Astrocyte (in vitro differentiated cells and primary cell): Measurements from ENCODE around the gene SPDYE16. TPM values are rescaled to one million over a fixed set of nuclear protein-coding genes. Genes with fewer than 3 reads are reported as not detected.
"Not testable (repeated sequence)": the region's sequence is repeated elsewhere in the genome, so short reads cannot be mapped to it uniquely, and the experiment has no call there.

Source experiments
- DNase-seq: peaks from one replicate; pipeline ENCODE4 v3.0.0-alpha.2; 2010; ENCODE audit warnings: low read depth
- FAIRE-seq: peaks from 2 replicates; lab custom pipeline; 2011; peaks lifted over from hg19 to GRCh38; lab: Jason Lieb, UNC
- H2AFZ ChIP-seq: 2 replicates; pipeline ENCODE4 v1.6.0; 2012; ENCODE audit warnings: low read depth, low read length, inconsistent platforms
- H3K27ac ChIP-seq: 2 replicates; pipeline ENCODE4 v1.5.1; 2011; ENCODE audit warnings: low read depth, low read length, inconsistent platforms
- H3K27me3 ChIP-seq: 2 replicates; pipeline ENCODE4 v1.6.0; 2011; ENCODE audit warnings: low read length, inconsistent platforms; ENCODE audit not compliant: insufficient read depth
- H3K36me3 ChIP-seq: 2 replicates; pipeline ENCODE4 v1.5.1; 2011; ENCODE audit warnings: low read length, inconsistent platforms; ENCODE audit not compliant: insufficient read depth
- H3K4me1 ChIP-seq: 2 replicates; pipeline ENCODE4 v1.5.1; 2011; ENCODE audit warnings: low read length, inconsistent platforms; ENCODE audit not compliant: insufficient read depth
- H3K4me2 ChIP-seq: 2 replicates; pipeline ENCODE4 v1.6.0; 2012; ENCODE audit warnings: low read length, inconsistent platforms
- H3K4me3 ChIP-seq: 2 replicates; pipeline ENCODE4 v1.5.1; 2011; ENCODE audit warnings: low read depth, mild to moderate bottlenecking, low read length, inconsistent platforms; ENCODE audit not compliant: insufficient read depth
- H3K79me2 ChIP-seq: 2 replicates; pipeline ENCODE4 v1.6.0; 2012; ENCODE audit warnings: mild to moderate bottlenecking, low read length, inconsistent platforms; ENCODE audit not compliant: insufficient read depth
- H3K9ac ChIP-seq: 2 replicates; pipeline ENCODE4 v1.6.0; 2012; ENCODE audit warnings: mild to moderate bottlenecking, low read length, inconsistent platforms
- H3K9me3 ChIP-seq: 2 replicates; pipeline ENCODE4 v1.5.1; 2012; ENCODE audit warnings: low read depth, mild to moderate bottlenecking, low read length, inconsistent platforms; ENCODE audit not compliant: insufficient read depth
- H4K20me1 ChIP-seq: 2 replicates; pipeline ENCODE4 v1.6.0; 2012; ENCODE audit warnings: low read length, inconsistent platforms; ENCODE audit not compliant: insufficient read depth
- H3K27ac Mint-ChIP-seq: one replicate; pipeline ENCODE4 v1.8.0; 2021; ENCODE audit warnings: mild to moderate bottlenecking, mixed read lengths; ENCODE audit not compliant: unreplicated experiment
- H3K27me3 Mint-ChIP-seq: one replicate; pipeline ENCODE4 v1.8.0; 2021; ENCODE audit warnings: low read depth, mixed read lengths; ENCODE audit not compliant: unreplicated experiment
- H3K36me3 Mint-ChIP-seq: one replicate; pipeline ENCODE4 v1.8.0; 2021; ENCODE audit warnings: low read depth, mixed read lengths; ENCODE audit not compliant: unreplicated experiment
- H3K4me1 Mint-ChIP-seq: one replicate; pipeline ENCODE4 v1.8.0; 2021; ENCODE audit warnings: low read depth, mixed read lengths; ENCODE audit not compliant: unreplicated experiment
- H3K4me3 Mint-ChIP-seq: one replicate; pipeline ENCODE4 v1.8.0; 2021; ENCODE audit warnings: mild to moderate bottlenecking, moderate library complexity, mixed read lengths; ENCODE audit not compliant: unreplicated experiment
- H3K9me3 Mint-ChIP-seq: one replicate; pipeline ENCODE4 v1.8.0; 2021; ENCODE audit warnings: mild to moderate bottlenecking, mixed read lengths; ENCODE audit not compliant: unreplicated experiment
- total RNA-seq: library from RNA; stranded (reverse); gene quantifications from 2 replicates; pipeline ENCODE4 v1.2.1, GENCODE V29; 2021

The SPDYE16 gene
- total RNA-seq, 1 donor from 2014 or later, result not detected

- peaks cover 22% of the 10 kb centered on the region for H3K4me1 Mint-ChIP-seq
- peak overlapping the region; percentile 38 for H3K27ac ChIP-seq
- not testable (repeated sequence) for H3K27me3 Mint-ChIP-seq, H3K36me3 ChIP-seq, H2AFZ ChIP-seq, H3K4me3 Mint-ChIP-seq, H4K20me1 ChIP-seq, H3K36me3 Mint-ChIP-seq, H3K9ac ChIP-seq, H3K4me3 ChIP-seq, H3K9me3 Mint-ChIP-seq, H3K4me2 ChIP-seq, H3K27me3 ChIP-seq, H3K9me3 ChIP-seq, H3K4me1 ChIP-seq
- peaks cover 46% of the 10 kb centered on the region for H3K79me2 ChIP-seq
- DNase-seq (peak; percentile 34), FAIRE-seq (peak; percentile 78)
- peak overlapping the region; percentile 97 for H3K27ac Mint-ChIP-seq
Measured at GRCh38 chr7:76570324-76570775, 27.3 kb upstream of the SPDYE16 start.

- H3K4me3 Mint-ChIP-seq, H3K9ac ChIP-seq, H3K9me3 Mint-ChIP-seq, H3K27me3 Mint-ChIP-seq, H3K36me3 Mint-ChIP-seq, H3K9me3 ChIP-seq, H3K4me3 ChIP-seq, H3K36me3 ChIP-seq, H4K20me1 ChIP-seq, H3K27ac Mint-ChIP-seq, H3K27ac ChIP-seq, H2AFZ ChIP-seq, H3K4me2 ChIP-seq, H3K4me1 ChIP-seq, H3K27me3 ChIP-seq: not testable (repeated sequence)
- peak; percentile 53 for DNase-seq
- peak; percentile 82 for FAIRE-seq
- peaks cover 44% of the 10 kb centered on the region for H3K79me2 ChIP-seq
- H3K4me1 Mint-ChIP-seq, result peaks cover 22% of the 10 kb centered on the region
Measured at GRCh38 chr7:76568742-76569141, 25.6 kb upstream of the SPDYE16 start.

- not testable (repeated sequence) for H3K4me3 Mint-ChIP-seq, H3K4me3 ChIP-seq
- peak; percentile 85 for FAIRE-seq
Measured at GRCh38 chr7:76567753-76568152, 24.7 kb upstream of the SPDYE16 start.

GRCh38 chr7:76567311-76567710 is 24.2 kb upstream of the SPDYE16 start:
- not testable (repeated sequence) for H3K36me3 ChIP-seq, H3K9me3 ChIP-seq, DNase-seq, H3K27ac ChIP-seq, H3K4me1 ChIP-seq, H3K27ac Mint-ChIP-seq, H3K27me3 Mint-ChIP-seq, H2AFZ ChIP-seq, H3K9me3 Mint-ChIP-seq, H3K9ac ChIP-seq, H3K4me3 ChIP-seq, H4K20me1 ChIP-seq, H3K27me3 ChIP-seq, H3K4me3 Mint-ChIP-seq, FAIRE-seq, H3K4me2 ChIP-seq, H3K36me3 Mint-ChIP-seq
- peaks cover 37% of the 10 kb centered on the region for H3K79me2 ChIP-seq
- peaks cover 15% of the 10 kb centered on the region for H3K4me1 Mint-ChIP-seq

More at GRCh38 chr7:76567753-76568152, 24.7 kb upstream of the SPDYE16 start:
- H4K20me1 ChIP-seq, H3K27ac ChIP-seq, H3K4me1 ChIP-seq, H3K27me3 ChIP-seq, H3K27ac Mint-ChIP-seq, H3K36me3 ChIP-seq, H3K36me3 Mint-ChIP-seq, H3K9me3 Mint-ChIP-seq, DNase-seq, H3K9ac ChIP-seq, H3K27me3 Mint-ChIP-seq, H2AFZ ChIP-seq, H3K9me3 ChIP-seq, H3K4me2 ChIP-seq: not testable (repeated sequence)
- peaks cover 19% of the 10 kb centered on the region for H3K4me1 Mint-ChIP-seq
- peaks cover 42% of the 10 kb centered on the region for H3K79me2 ChIP-seq

GRCh38 chr7:76565001-76565400 is 21.9 kb upstream of the SPDYE16 start:
- not testable (repeated sequence) for H3K4me2 ChIP-seq, H3K27me3 ChIP-seq, H3K4me3 Mint-ChIP-seq, H3K27ac Mint-ChIP-seq, H3K36me3 ChIP-seq, H3K9ac ChIP-seq, H3K9me3 ChIP-seq, H4K20me1 ChIP-seq, H3K27ac ChIP-seq, DNase-seq, H3K4me1 Mint-ChIP-seq, FAIRE-seq, H3K4me3 ChIP-seq, H2AFZ ChIP-seq, H3K36me3 Mint-ChIP-seq, H3K9me3 Mint-ChIP-seq, H3K27me3 Mint-ChIP-seq, H3K4me1 ChIP-seq
- peaks cover 32% of the 10 kb centered on the region for H3K79me2 ChIP-seq

- not testable (repeated sequence) for H3K27ac Mint-ChIP-seq, H3K4me1 ChIP-seq, H3K4me1 Mint-ChIP-seq, DNase-seq, H3K9me3 Mint-ChIP-seq, H4K20me1 ChIP-seq, H3K27me3 ChIP-seq, H3K27me3 Mint-ChIP-seq, H3K4me3 Mint-ChIP-seq, H3K27ac ChIP-seq, H3K4me3 ChIP-seq, FAIRE-seq, H3K36me3 ChIP-seq, H3K36me3 Mint-ChIP-seq, H3K9ac ChIP-seq, H3K4me2 ChIP-seq, H3K9me3 ChIP-seq, H2AFZ ChIP-seq
- peaks cover 22% of the 10 kb centered on the region for H3K79me2 ChIP-seq
Measured at GRCh38 chr7:76561342-76561741, 18.2 kb upstream of the SPDYE16 start.
